PFSK-1 (cell line): ENCODE results near the gene LMLN.

Source experiments
- FOXP2 ChIP-seq: optimal IDR thresholded peaks from 2 replicates; pipeline ENCODE3; 2011; ENCODE audit warnings: borderline replicate concordance, control low read depth, inconsistent platforms; ENCODE audit not compliant: insufficient read depth; ENCODE audit errors: extremely low read length, extremely low read depth
- POLR2AphosphoS5 ChIP-seq: IDR thresholded peaks from 2 replicates; pipeline ENCODE4 v1.6.1; 2012; ENCODE audit warnings: low read depth, mild to moderate bottlenecking, control low read depth, low read length, moderate library complexity
- REST ChIP-seq, 2 experiments: IDR thresholded peaks; 2 replicates each; pipeline versions ENCODE4 v1.6.1 to v1.8.0; 2011 to 2012; ENCODE audit warnings: low read depth in 2 of 2, low read length in 2 of 2, control low read depth in 1 of 2, inconsistent platforms in 1 of 2, mild to moderate bottlenecking in 1 of 2, moderate library complexity in 1 of 2; ENCODE audit not compliant: insufficient read depth in 1 of 2
- SIN3A ChIP-seq: IDR thresholded peaks from 2 replicates; pipeline ENCODE4 v1.6.1; 2012; ENCODE audit warnings: mild to moderate bottlenecking, low read length, moderate library complexity, borderline replicate concordance; ENCODE audit not compliant: insufficient read depth
- TAF1 ChIP-seq: IDR thresholded peaks from 2 replicates; pipeline ENCODE4 v1.6.1; 2012; ENCODE audit warnings: low read length, control low read depth, borderline replicate concordance; ENCODE audit not compliant: insufficient read depth

LMLN gene

GRCh38 chr3:198065897-198066296, 105.9 kb downstream of the LMLN start:
- TF ChIP-seq REST (IDR thresholded peaks at IDR 0.05; ENCODE audit: insufficient read depth in 1 of 2, low read depth in 2 of 2, low read length in 2 of 2) (no peak), FOXP2 (no peak), TAF1 (no peak), SIN3A (no peak), POLR2AphosphoS5 (no peak)

GRCh38 chr3:198067416-198067815, 107.4 kb downstream of the LMLN start:
- no peak for TF ChIP-seq TAF1
- TF ChIP-seq POLR2AphosphoS5, result no peak
- no peak for TF ChIP-seq REST (IDR thresholded peaks at IDR 0.05; ENCODE audit: insufficient read depth in 1 of 2, low read depth in 2 of 2, low read length in 2 of 2)
- no peak for TF ChIP-seq SIN3A
- TF ChIP-seq FOXP2, result no peak

- TF ChIP-seq POLR2AphosphoS5, result no peak
- TF ChIP-seq FOXP2, result no peak
- TF ChIP-seq TAF1, result no peak
- TF ChIP-seq SIN3A, result no peak
- TF ChIP-seq REST (IDR thresholded peaks at IDR 0.05; ENCODE audit: insufficient read depth in 1 of 2, low read depth in 2 of 2, low read length in 2 of 2), result no peak
Measured at GRCh38 chr3:198070871-198071270, 110.9 kb downstream of the LMLN start.

DNA sequence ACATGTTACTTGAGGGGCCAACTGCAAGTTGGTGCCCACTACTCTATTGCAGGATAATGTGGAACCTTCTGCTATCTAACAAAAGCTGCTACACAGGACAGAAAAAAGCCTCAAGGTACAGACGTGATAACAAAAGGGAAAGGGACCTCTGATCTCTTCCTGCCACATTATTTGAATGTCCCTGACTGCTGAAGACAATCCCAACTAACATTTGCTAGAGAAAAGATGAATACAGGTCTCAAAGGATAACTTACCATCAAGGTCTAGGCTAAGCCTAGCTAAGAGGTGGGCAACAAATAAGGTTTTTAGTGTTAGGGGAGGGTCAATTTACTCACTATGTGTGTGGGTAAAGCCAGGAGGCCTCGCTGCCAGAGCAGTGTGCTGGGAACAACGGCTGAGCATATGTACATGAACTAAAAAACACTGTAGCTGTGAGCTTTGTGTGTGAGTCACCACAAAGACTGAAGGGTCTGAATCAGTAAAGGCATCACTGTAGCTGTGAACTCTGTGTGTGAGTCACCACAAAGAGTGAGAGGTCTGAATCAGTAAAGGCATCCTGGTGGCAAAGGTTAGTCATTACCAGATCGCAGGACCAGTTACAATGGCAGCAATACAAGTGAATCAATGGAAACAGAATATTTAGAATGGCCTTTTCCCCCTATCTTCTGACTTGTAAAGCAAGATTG, 111.7 kb downstream of the LMLN start:
- TF ChIP-seq REST (IDR thresholded peaks at IDR 0.05; ENCODE audit: insufficient read depth in 1 of 2, low read depth in 2 of 2, low read length in 2 of 2) (no peak), FOXP2 (no peak), TAF1 (no peak), SIN3A (no peak), POLR2AphosphoS5 (no peak)
